IPS DF 19.7 (cell line): ENCODE data around the gene CMTM8.

Source experiments
- DNase-seq: peaks from one replicate; pipeline ENCODE4 v3.0.0-alpha.2; 2013; ENCODE audit warnings: low read depth, low spot score

The CMTM8 gene

GRCh38 chr3:32276279-32276841 is 37.9 kb downstream of the CMTM8 start:
- DNase-seq = no peak

- no peak for DNase-seq
Observed at GRCh38 chr3:32278714-32279113, 40.2 kb downstream of the CMTM8 start.

GRCh38 chr3:32280262-32280910 is 41.9 kb downstream of the CMTM8 start:
- DNase-seq = no peak

GRCh38 chr3:32281570-32282106 is 43.2 kb downstream of the CMTM8 start:
- DNase-seq = no peak

GRCh38 chr3:32282578-32283154 is 44.2 kb downstream of the CMTM8 start:
- DNase-seq = no peak

- DNase-seq = no peak
Observed at GRCh38 chr3:32283304-32283703, 44.8 kb downstream of the CMTM8 start.

GRCh38 chr3:32284443-32285212 is 46.1 kb downstream of the CMTM8 start:
- DNase-seq = no peak

- DNase-seq = no peak
Observed at GRCh38 chr3:32285891-32286290, 47.4 kb downstream of the CMTM8 start.

- DNase-seq = no peak
Observed at GRCh38 chr3:32288819-32289218, 50.3 kb downstream of the CMTM8 start.

GRCh38 chr3:32290619-32291018 is 52.1 kb downstream of the CMTM8 start:
- no peak for DNase-seq

GRCh38 chr3:32292085-32292796 is 53.8 kb downstream of the CMTM8 start:
- no peak for DNase-seq

GRCh38 chr3:32293903-32294302 is 55.4 kb downstream of the CMTM8 start:
- no peak for DNase-seq

- DNase-seq = no peak
Observed at GRCh38 chr3:32296251-32297204, 58.0 kb downstream of the CMTM8 start.

- no peak for DNase-seq
Observed at GRCh38 chr3:32297366-32297765, 58.9 kb downstream of the CMTM8 start.

- DNase-seq = no peak
Observed at GRCh38 chr3:32301426-32301825, 62.9 kb downstream of the CMTM8 start.

GRCh38 chr3:32302601-32303398 is 64.3 kb downstream of the CMTM8 start:
- no peak for DNase-seq

GRCh38 chr3:32303399-32303747 is 64.9 kb downstream of the CMTM8 start:
- no peak for DNase-seq

- no peak for DNase-seq
Observed at GRCh38 chr3:32303977-32304881, 65.7 kb downstream of the CMTM8 start.
